A673 (cell line): ENCODE data around the gene ZBED1. TPM values are rescaled to one million over a fixed set of nuclear protein-coding genes. Genes with fewer than 3 reads are reported as not detected.

Source experiments
- BruUV-seq: library from RNA; stranded (reverse); fragments of 400-500 nt; replicated peaks from 2 replicates; lab custom pipeline; 2021; lab: Mats Ljungman, UMichigan
- CTCF ChIA-PET: fragments of 300-600 bp; sonication (Branson Sonifier 250); formaldehyde crosslinking; loops from one replicate; lab custom pipeline; 2022; ENCODE audit warnings: antibody characterized with exemption; lab: Charles Lee
- POLR2A ChIA-PET: fragments of 300-600 bp; sonication (Branson Sonifier 250); formaldehyde crosslinking; loops from one replicate; lab custom pipeline; 2022; ENCODE audit warnings: antibody characterized with exemption; ENCODE audit not compliant: low non-redundant PET; lab: Charles Lee
- DNase-seq: peaks from one replicate; pipeline ENCODE4 v3.0.0-alpha.2; 2015; ENCODE audit warnings: low spot score
- H3K27ac ChIP-seq: fragments of 200-600 bp; sonication (generic); 2 replicates; pipeline ENCODE4 v1.5.1; 2016; ENCODE audit warnings: mixed run types, low read depth, mild to moderate bottlenecking, mixed read lengths, antibody characterized with exemption, low read length; ENCODE audit not compliant: poor library complexity, severe bottlenecking
- H3K27me3 ChIP-seq: fragments of 200-600 bp; sonication (generic); replicated peaks from 2 replicates; pipeline ENCODE4 v1.6.1; 2017; ENCODE audit warnings: mixed run types, low read depth, mild to moderate bottlenecking, mixed read lengths, antibody characterized with exemption, low read length; ENCODE audit not compliant: insufficient read depth, poor library complexity
- H3K36me3 ChIP-seq: fragments of 200-600 bp; sonication (generic); 2 replicates; pipeline ENCODE4 v1.6.1; 2016; ENCODE audit warnings: mixed run types, mild to moderate bottlenecking, mixed read lengths, antibody characterized with exemption, low read length; ENCODE audit not compliant: insufficient read depth, poor library complexity, severe bottlenecking
- H3K4me1 ChIP-seq: fragments of 200-600 bp; sonication (generic); 2 replicates; pipeline ENCODE4 v1.6.1; 2017; ENCODE audit warnings: mixed run types, mild to moderate bottlenecking, mixed read lengths, antibody characterized with exemption, low read length; ENCODE audit not compliant: insufficient read depth, poor library complexity, severe bottlenecking
- H3K4me3 ChIP-seq: fragments of 200-600 bp; sonication (generic); 2 replicates; pipeline ENCODE4 v1.5.1; 2016; ENCODE audit warnings: low read depth, mixed run types, mild to moderate bottlenecking, mixed read lengths, low read length; ENCODE audit not compliant: poor library complexity, severe bottlenecking
- H3K9me3 ChIP-seq: fragments of 200-600 bp; sonication (generic); 2 replicates; pipeline ENCODE4 v1.6.1; 2016; ENCODE audit warnings: mixed run types, low read depth, mild to moderate bottlenecking, mixed read lengths, antibody characterized with exemption, low read length; ENCODE audit not compliant: poor library complexity, severe bottlenecking
- EZH2 ChIP-seq: fragments of 200-600 bp; sonication (generic); IDR thresholded peaks from 2 replicates; pipeline ENCODE4 v1.6.1; 2017; ENCODE audit warnings: borderline replicate concordance, low read depth, mild to moderate bottlenecking, mixed read lengths, antibody characterized with exemption, low read length; ENCODE audit not compliant: poor library complexity, severe bottlenecking
- intact Hi-C: fragments of 100-400 bp; cut with micrococcal nuclease; formaldehyde crosslinking; loops from one replicate; pipeline ENCODE4 v1.10.0; 2022; ENCODE audit not compliant: unreplicated experiment
- total RNA-seq: library from RNA; stranded (reverse); gene quantifications from 2 replicates; pipeline ENCODE4 v1.2.3, GENCODE V29; 2021
- TF ChIP-seq, protein P1 (sequence below): fragments of 300-800, 200-600 bp; sonication (generic); conservative IDR thresholded peaks from 2 replicates; pipeline ENCODE4 v1.5.1; 2017; ENCODE audit warnings: low read depth, mild to moderate bottlenecking, antibody characterized with exemption, low read length, moderate library complexity, mixed read lengths

Gene ZBED1
- total RNA-seq, 1 experiment from 2014 or later, result 37.6 TPM

DNA sequence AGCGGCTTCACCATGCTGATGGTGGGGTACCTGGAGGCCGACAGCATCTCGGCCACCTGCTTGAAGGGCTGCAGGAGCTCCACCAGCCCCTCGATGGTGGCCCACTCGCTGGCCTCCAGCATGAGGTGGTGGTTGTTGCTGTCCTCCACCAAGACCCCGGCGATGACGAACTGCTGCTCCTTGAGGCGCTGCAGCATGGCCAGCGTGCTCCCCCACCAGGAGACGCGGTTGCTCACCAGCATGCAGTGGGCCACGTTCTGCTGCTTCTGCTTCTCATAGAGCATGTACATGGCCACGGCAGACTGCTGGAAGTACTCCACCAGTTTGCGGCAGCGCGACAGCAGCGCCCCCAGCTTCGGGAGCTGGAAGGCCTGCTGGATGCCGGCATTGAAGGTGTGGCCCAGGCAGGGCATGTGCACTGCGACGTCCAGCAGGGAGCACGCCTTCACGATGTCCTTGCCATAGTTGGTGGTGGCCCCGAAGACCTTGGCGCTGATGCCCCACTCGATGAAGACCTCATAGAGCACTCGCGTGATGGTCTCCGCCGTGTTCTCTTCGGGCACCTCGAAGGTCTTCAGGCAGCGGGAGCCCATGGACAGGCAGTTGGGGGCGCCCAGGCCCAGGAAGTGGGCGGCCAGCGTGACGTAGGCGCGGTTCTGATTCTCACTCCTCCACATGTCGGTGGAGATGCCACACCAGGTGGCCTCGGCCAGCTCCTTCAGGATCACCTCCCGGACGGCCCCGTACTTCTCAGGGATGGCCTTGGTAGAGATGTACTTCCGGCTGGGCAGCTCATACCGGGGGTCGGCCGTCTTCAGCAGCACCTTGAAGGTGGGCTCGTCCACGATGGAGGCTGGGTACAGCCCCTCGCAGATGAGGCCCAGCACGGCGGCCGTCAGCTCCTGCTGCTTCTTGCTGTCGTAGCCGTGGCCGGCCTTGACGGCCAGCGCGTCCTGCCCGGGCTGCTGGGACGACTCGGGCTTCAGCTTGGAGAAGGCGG, 11.0 kb downstream of the ZBED1 start:
- no peak for DNase-seq
- no TSS peak for BruUV-seq
- no peaks in the 10 kb centered on the region for H3K27me3 ChIP-seq
- intact Hi-C loops, result no loop called here
- ChIA-PET POLR2A (no interaction called here), CTCF (no interaction called here)
- H3K9me3 ChIP-seq, result no peaks in the 10 kb centered on the region
- H3K36me3 ChIP-seq, result peaks cover 44% of the 10 kb centered on the region
- TF ChIP-seq EZH2, result no peak
- TF ChIP-seq, protein P1, sequence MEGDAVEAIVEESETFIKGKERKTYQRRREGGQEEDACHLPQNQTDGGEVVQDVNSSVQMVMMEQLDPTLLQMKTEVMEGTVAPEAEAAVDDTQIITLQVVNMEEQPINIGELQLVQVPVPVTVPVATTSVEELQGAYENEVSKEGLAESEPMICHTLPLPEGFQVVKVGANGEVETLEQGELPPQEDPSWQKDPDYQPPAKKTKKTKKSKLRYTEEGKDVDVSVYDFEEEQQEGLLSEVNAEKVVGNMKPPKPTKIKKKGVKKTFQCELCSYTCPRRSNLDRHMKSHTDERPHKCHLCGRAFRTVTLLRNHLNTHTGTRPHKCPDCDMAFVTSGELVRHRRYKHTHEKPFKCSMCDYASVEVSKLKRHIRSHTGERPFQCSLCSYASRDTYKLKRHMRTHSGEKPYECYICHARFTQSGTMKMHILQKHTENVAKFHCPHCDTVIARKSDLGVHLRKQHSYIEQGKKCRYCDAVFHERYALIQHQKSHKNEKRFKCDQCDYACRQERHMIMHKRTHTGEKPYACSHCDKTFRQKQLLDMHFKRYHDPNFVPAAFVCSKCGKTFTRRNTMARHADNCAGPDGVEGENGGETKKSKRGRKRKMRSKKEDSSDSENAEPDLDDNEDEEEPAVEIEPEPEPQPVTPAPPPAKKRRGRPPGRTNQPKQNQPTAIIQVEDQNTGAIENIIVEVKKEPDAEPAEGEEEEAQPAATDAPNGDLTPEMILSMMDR, result no peak
- peaks cover 15% of the 10 kb centered on the region for H3K4me1 ChIP-seq
- H3K27ac ChIP-seq, result no peak overlapping the region
- H3K4me3 ChIP-seq, result no peak overlapping the region

DNA sequence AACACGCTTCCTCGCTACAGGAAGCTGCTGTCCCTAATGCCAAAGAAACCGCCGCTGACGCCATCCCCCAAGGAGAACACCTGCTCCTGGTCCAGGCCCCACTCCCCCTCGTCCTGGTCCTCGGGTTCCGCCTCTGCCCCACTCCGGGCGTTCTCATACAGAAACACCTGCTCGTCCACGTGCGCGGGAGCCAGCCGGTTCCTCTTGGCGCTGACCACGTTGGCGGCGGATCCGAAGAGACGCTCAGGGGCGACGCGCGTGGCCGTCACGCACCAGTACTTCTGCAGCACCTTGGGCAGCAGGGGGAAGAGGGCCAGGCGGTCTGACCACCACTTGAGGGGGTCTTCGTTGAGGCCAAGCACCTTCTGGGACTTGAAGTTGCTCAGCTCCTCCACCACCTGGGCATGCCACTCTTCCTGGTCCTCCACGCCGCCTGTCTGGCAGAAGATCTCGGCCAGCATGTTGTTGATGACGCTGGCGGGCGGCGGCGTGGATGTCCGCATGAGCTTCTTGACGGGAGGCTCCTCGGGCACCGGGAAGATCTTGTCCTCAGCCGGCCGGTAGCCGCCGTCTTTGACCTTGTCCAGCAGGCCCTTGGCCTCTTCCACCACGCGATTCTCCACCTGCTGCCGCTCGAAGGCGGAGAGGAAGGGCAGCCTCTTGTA, 12.0 kb downstream of the ZBED1 start:
- no peaks in the 10 kb centered on the region for H3K9me3 ChIP-seq
- intact Hi-C loops, result no loop called here
- TF ChIP-seq, protein P1, result no peak
- no peak for TF ChIP-seq EZH2
- peaks cover 44% of the 10 kb centered on the region for H3K36me3 ChIP-seq
- POLR2A ChIA-PET, result no interaction called here
- no peak overlapping the region for H3K4me3 ChIP-seq
- no TSS peak for BruUV-seq
- no peaks in the 10 kb centered on the region for H3K27me3 ChIP-seq
- CTCF ChIA-PET, result no interaction called here
- H3K27ac ChIP-seq, result no peak overlapping the region
- DNase-seq, result no peak
- peaks cover 15% of the 10 kb centered on the region for H3K4me1 ChIP-seq

DNA sequence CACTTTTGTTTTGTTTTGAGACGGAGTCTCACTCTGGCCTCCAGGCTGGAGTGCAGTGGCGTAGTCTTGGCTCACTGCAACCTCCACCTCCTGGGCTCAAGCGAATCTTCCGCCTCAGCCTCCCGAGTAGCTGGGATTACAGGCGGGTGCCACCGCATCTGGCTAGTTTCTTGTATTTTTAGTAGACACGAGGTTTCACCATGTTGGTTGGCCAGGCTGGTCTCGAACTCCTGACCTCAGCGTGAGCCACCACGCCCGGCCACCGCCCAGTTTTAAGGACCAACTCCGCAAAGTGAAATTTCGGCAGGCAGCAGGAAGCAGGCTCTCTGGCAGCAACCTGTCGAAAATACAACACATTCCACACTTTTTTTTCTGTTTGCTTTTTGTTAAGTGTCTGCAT, 13.4 kb downstream of the ZBED1 start:
- Histone ChIP-seq H3K36me3 (peaks cover 44% of the 10 kb centered on the region), H3K27me3 (no peaks in the 10 kb centered on the region), H3K4me3 (no peak overlapping the region), H3K9me3 (no peaks in the 10 kb centered on the region), H3K4me1 (peaks cover 6% of the 10 kb centered on the region), H3K27ac (no peak overlapping the region)
- TF ChIP-seq EZH2, result no peak
- TF ChIP-seq, protein P1, result no peak
- CTCF ChIA-PET, result no interaction called here
- intact Hi-C loops, result no loop called here
- TSS peak; percentile 20 for BruUV-seq
- no peak for DNase-seq
- POLR2A ChIA-PET, result no interaction called here
